ENCODE measurements around the gene SCN9A.

The SCN9A gene

GRCh38 chr2:166351319-166351718 is 24.4 kb downstream of the SCN9A start:
- TF ChIP-seq, protein P1, sequence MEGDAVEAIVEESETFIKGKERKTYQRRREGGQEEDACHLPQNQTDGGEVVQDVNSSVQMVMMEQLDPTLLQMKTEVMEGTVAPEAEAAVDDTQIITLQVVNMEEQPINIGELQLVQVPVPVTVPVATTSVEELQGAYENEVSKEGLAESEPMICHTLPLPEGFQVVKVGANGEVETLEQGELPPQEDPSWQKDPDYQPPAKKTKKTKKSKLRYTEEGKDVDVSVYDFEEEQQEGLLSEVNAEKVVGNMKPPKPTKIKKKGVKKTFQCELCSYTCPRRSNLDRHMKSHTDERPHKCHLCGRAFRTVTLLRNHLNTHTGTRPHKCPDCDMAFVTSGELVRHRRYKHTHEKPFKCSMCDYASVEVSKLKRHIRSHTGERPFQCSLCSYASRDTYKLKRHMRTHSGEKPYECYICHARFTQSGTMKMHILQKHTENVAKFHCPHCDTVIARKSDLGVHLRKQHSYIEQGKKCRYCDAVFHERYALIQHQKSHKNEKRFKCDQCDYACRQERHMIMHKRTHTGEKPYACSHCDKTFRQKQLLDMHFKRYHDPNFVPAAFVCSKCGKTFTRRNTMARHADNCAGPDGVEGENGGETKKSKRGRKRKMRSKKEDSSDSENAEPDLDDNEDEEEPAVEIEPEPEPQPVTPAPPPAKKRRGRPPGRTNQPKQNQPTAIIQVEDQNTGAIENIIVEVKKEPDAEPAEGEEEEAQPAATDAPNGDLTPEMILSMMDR (conservative IDR thresholded peaks at IDR 0.05; ENCODE audit: low read depth, low read length): no peak
- H3K4me3 ChIP-seq (ENCODE audit: low read length): no peak overlapping the region
- DNase-seq (ENCODE audit: low read depth): no peak

- H3K4me3 ChIP-seq (ENCODE audit: low read length): no peak overlapping the region
- DNase-seq (ENCODE audit: low read depth): no peak
- TF ChIP-seq, protein P1 (conservative IDR thresholded peaks at IDR 0.05; ENCODE audit: low read depth, low read length): no peak
Measured at GRCh38 chr2:166350525-166350924, 25.2 kb downstream of the SCN9A start.

DNA sequence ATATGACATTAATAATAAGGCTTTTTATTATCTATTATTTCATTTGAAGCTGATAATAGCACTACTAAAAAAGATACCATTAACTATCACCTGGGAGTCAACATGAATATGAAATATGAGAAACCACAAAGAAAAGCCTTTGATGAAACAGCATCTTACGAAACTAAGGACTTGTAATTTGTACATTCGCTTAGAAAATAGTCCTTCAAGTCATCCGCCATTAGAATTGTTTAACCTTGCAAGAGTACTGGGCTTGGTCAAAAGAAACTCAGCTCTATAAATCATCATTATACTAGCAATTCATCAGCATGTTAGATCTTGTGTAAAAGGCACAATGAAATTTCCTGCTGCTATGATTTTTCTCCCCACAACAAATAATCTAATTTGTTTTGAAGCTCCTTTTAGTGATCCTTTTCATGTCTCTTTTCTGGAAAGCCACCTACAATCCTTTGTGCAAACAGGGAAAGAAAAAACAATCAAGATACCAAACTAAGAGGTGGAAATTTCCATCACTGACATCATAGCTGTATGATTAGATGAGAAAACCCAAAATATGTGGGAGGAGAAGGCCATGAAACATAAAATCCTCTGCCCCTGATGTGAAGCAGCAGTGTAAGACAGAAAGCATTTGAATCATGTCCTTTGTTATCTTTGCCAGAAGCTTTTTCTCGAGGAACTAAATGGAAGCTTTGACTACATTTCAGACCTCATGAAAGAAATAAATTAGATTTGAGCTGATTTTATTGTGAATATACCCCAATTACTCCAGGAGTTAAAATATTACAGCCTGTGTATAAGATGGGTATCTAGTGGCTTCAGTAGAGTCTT is 31.2 kb downstream of the SCN9A start:
- H3K4me3 ChIP-seq (ENCODE audit: low read length): no peak overlapping the region
- DNase-seq (ENCODE audit: low read depth): no peak
- TF ChIP-seq, protein P1 (conservative IDR thresholded peaks at IDR 0.05; ENCODE audit: low read depth, low read length): no peak

GRCh38 chr2:166343467-166343866 is 32.3 kb downstream of the SCN9A start:
- H3K4me3 ChIP-seq (ENCODE audit: low read length): no peak overlapping the region
- TF ChIP-seq, protein P1 (conservative IDR thresholded peaks at IDR 0.05; ENCODE audit: low read depth, low read length): no peak
- no peak for DNase-seq (ENCODE audit: low read depth)

GRCh38 chr2:166341426-166341825 is 34.3 kb downstream of the SCN9A start:
- DNase-seq (ENCODE audit: low read depth): no peak
- TF ChIP-seq, protein P1 (conservative IDR thresholded peaks at IDR 0.05; ENCODE audit: low read depth, low read length): no peak
- H3K4me3 ChIP-seq (ENCODE audit: low read length): no peak overlapping the region

GRCh38 chr2:166338831-166339339 is 36.9 kb downstream of the SCN9A start:
- no peak for DNase-seq (ENCODE audit: low read depth)
- no peak overlapping the region for H3K4me3 ChIP-seq (ENCODE audit: low read length)
- TF ChIP-seq, protein P1 (conservative IDR thresholded peaks at IDR 0.05; ENCODE audit: low read depth, low read length): no peak

DNA sequence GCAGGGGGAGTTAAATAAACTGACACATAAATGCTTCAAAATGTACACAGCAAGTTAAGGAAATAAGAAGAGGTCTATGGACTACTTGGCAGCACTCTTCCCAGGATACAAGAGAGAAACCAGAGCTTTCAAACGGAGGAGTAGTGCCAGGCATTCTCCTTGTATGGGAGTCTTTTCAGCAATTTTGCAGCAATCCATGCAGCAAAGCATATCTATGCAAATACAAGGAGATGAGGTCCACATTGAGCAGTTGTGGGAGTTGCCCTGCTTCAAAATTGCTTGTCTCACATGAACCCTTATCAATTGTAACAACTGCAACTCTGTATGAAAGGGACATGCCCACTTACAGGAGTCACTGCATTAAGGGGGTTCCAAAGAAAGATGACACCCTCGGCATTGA is 37.8 kb downstream of the SCN9A start:
- no peak for DNase-seq (ENCODE audit: low read depth)
- TF ChIP-seq, protein P1 (conservative IDR thresholded peaks at IDR 0.05; ENCODE audit: low read depth, low read length): no peak
- no peak overlapping the region for H3K4me3 ChIP-seq (ENCODE audit: low read length)
